Measurements from ENCODE around the gene EPHA8. TPM values are rescaled to one million over a fixed set of nuclear protein-coding genes. Genes with fewer than 3 reads are reported as not detected.

EPHA8 gene
- total RNA-seq, 2 experiments from 2014 or later, result not detected

GRCh38 chr1:22611530-22611947, 48.2 kb downstream of the EPHA8 start:
- ChIA-PET CTCF (no interaction called here), POLR2A (no interaction called here)

- CTCF ChIA-PET, result no interaction called here
- POLR2A ChIA-PET, result no interaction called here
Measured at GRCh38 chr1:22612671-22613571, 49.6 kb downstream of the EPHA8 start.

- ChIA-PET POLR2A (no interaction called here), CTCF (no interaction called here)
Measured at GRCh38 chr1:22613572-22613918, 50.3 kb downstream of the EPHA8 start.

GRCh38 chr1:22613951-22614350, 50.7 kb downstream of the EPHA8 start:
- POLR2A ChIA-PET, result no interaction called here
- CTCF ChIA-PET, result no interaction called here

- ChIA-PET POLR2A (no interaction called here), CTCF (interaction anchor here (1.6 kb wide), 1 partner anchor 26 kb away, joined by 3 read pairs; no protein-coding TSS in a partner anchor)
Measured at GRCh38 chr1:22615886-22616285, 52.6 kb downstream of the EPHA8 start.

GRCh38 chr1:22616571-22616970, 53.3 kb downstream of the EPHA8 start:
- POLR2A ChIA-PET, result no interaction called here

GRCh38 chr1:22618056-22618455, 54.8 kb downstream of the EPHA8 start:
- ChIA-PET CTCF (no interaction called here), POLR2A (no interaction called here)

More at GRCh38 chr1:22616571-22616970, 53.3 kb downstream of the EPHA8 start:
- CTCF ChIA-PET, result interaction anchor here (1.6 kb wide), 1 partner anchor 25 kb away, joined by 3 read pairs; no protein-coding TSS in a partner anchor

- CTCF ChIA-PET, result no interaction called here
- POLR2A ChIA-PET, result no interaction called here
Measured at GRCh38 chr1:22619252-22619651, 56.0 kb downstream of the EPHA8 start.

GRCh38 chr1:22619798-22620197, 56.5 kb downstream of the EPHA8 start:
- ChIA-PET POLR2A (no interaction called here), CTCF (no interaction called here)

- ChIA-PET CTCF (no interaction called here), POLR2A (no interaction called here)
Measured at GRCh38 chr1:22621761-22622160, 58.5 kb downstream of the EPHA8 start.

GRCh38 chr1:22625262-22625925, 62.1 kb downstream of the EPHA8 start:
- ChIA-PET CTCF (no interaction called here), POLR2A (no interaction called here)

GRCh38 chr1:22626237-22627157, 63.2 kb downstream of the EPHA8 start:
- ChIA-PET CTCF (no interaction called here), POLR2A (no interaction called here)

GRCh38 chr1:22627331-22627730, 64.0 kb downstream of the EPHA8 start:
- POLR2A ChIA-PET, result no interaction called here
- CTCF ChIA-PET, result no interaction called here

- ChIA-PET POLR2A (no interaction called here), CTCF (no interaction called here)
Measured at GRCh38 chr1:22628698-22629444, 65.6 kb downstream of the EPHA8 start.

GRCh38 chr1:22629886-22630285, 66.6 kb downstream of the EPHA8 start:
- ChIA-PET POLR2A (no interaction called here), CTCF (no interaction called here)

GRCh38 chr1:22633697-22634463, 70.6 kb downstream of the EPHA8 start:
- CTCF ChIA-PET, result no interaction called here

GRCh38 chr1:22635436-22635835, 72.1 kb downstream of the EPHA8 start:
- ChIA-PET CTCF (no interaction called here), POLR2A (no interaction called here)

More at GRCh38 chr1:22633697-22634463, 70.6 kb downstream of the EPHA8 start:
- POLR2A ChIA-PET, result no interaction called here

- ChIA-PET CTCF (no interaction called here), POLR2A (no interaction called here)
Measured at GRCh38 chr1:22636353-22636752, 73.1 kb downstream of the EPHA8 start, which contains the start of gene C1QA. Gene C1QA (plus strand): TSS chr1:22636628. CDS start chr1:22637617, 989 bp downstream.

GRCh38 chr1:22636927-22637326, 73.6 kb downstream of the EPHA8 start:
- ChIA-PET CTCF (no interaction called here), POLR2A (no interaction called here)
